HepG2 (cell line): ENCODE measurements around the gene JPH4. TPM values are rescaled to one million over a fixed set of nuclear protein-coding genes. Genes with fewer than 3 reads are reported as not detected.

Experiments
- CBX1 ChIP-seq: IDR thresholded peaks from one replicate; pipeline ENCODE4 v1.6.1; 2016; ENCODE audit warnings: antibody characterized with exemption, low read depth
- CHD2 ChIP-seq: IDR thresholded peaks from 2 replicates; pipeline ENCODE4 v1.6.1; 2011; ENCODE audit warnings: low read depth, low read length, improper control_type of control experiment
- HMG20A ChIP-seq: IDR thresholded peaks from 2 replicates; pipeline ENCODE4 v1.6.1; 2016; ENCODE audit warnings: borderline replicate concordance
- HNF4G ChIP-seq, 2 experiments: sonication (generic) in 1 of 2; formaldehyde crosslinking in 1 of 2; IDR thresholded peaks; 2 replicates each; pipeline versions ENCODE4 v1.4.0 to v1.6.1; 2011 to 2020; ENCODE audit warnings: borderline replicate concordance in 2 of 2, low read depth in 2 of 2, mild to moderate bottlenecking in 2 of 2, low read length in 1 of 2, missing genetic modification reagents in 1 of 2, moderate library complexity in 1 of 2
- KLF12 ChIP-seq: sonication (generic); formaldehyde crosslinking; IDR thresholded peaks from 2 replicates; pipeline ENCODE4 v1.4.0; 2020; ENCODE audit warnings: missing genetic modification reagents, borderline replicate concordance
- MED13 ChIP-seq: sonication (generic); formaldehyde crosslinking; IDR thresholded peaks from 2 replicates; pipeline ENCODE4 v1.5.0; 2020; ENCODE audit warnings: missing genetic modification reagents
- MIER2 ChIP-seq: IDR thresholded peaks from 2 replicates; pipeline ENCODE4 v1.6.1; 2016; ENCODE audit warnings: missing biosample characterization, missing genetic modification reagents
- MTA1 ChIP-seq: sonication (generic); formaldehyde crosslinking; IDR thresholded peaks from 2 replicates; pipeline ENCODE4 v1.4.0; 2020; ENCODE audit warnings: missing genetic modification reagents, mild to moderate bottlenecking, borderline replicate concordance
- MTF2 ChIP-seq: sonication (generic); formaldehyde crosslinking; IDR thresholded peaks from 2 replicates; pipeline ENCODE4 v1.5.0; 2020; ENCODE audit warnings: missing genetic modification reagents, borderline replicate concordance
- ZNF317 ChIP-seq: sonication (generic); formaldehyde crosslinking; IDR thresholded peaks from 2 replicates; pipeline ENCODE4 v1.5.0; 2020; ENCODE audit warnings: mild to moderate bottlenecking, missing genetic modification reagents
- ZNF547 ChIP-seq: sonication (generic); formaldehyde crosslinking; IDR thresholded peaks from 2 replicates; pipeline ENCODE4 v1.5.1; 2020; ENCODE audit warnings: mild to moderate bottlenecking, missing genetic modification reagents
- ZNF761 ChIP-seq: sonication (generic); formaldehyde crosslinking; conservative IDR thresholded peaks from 2 replicates; pipeline ENCODE4 v1.4.0; 2020; ENCODE audit warnings: mild to moderate bottlenecking, missing genetic modification reagents
- ZNF788 ChIP-seq: sonication (generic); formaldehyde crosslinking; IDR thresholded peaks from 2 replicates; pipeline ENCODE4 v1.5.0; 2020; ENCODE audit warnings: mild to moderate bottlenecking, missing genetic modification reagents, borderline replicate concordance
- ZSCAN31 ChIP-seq: sonication (generic); formaldehyde crosslinking; IDR thresholded peaks from 2 replicates; pipeline ENCODE4 v1.5.0; 2020; ENCODE audit warnings: low read depth, mild to moderate bottlenecking, missing genetic modification reagents
- polyA plus RNA-seq, 8 experiments: library from polyadenylated mRNA; depleted of rRNA in 3 of 8; stranded (reverse) in 7 of 8; unstranded in 1 of 8; fragments of >200 nt; fragmentation: Illumina TruSeq in 4 of 8; extraction: Trizol in 4 of 8; gene quantifications; 2 replicates each; pipeline versions ENCODE4 v1.2.1 to v1.2.3, GENCODE V29; 2011 to 2016; ENCODE audit warnings: low read depth in 4 of 8, missing spikeins in 1 of 8, mixed read lengths in 1 of 8; ENCODE audit not compliant: insufficient read depth in 1 of 8
- total RNA-seq, 5 experiments: library from RNA; depleted of rRNA; stranded (reverse); fragments of >200 nt; fragmentation: Illumina TruSeq; extraction: Trizol; gene quantifications; 2 replicates each; pipeline ENCODE4 v1.2.3, GENCODE V29; 2016; ENCODE audit warnings: low read depth in 1 of 5
- TF ChIP-seq, protein P1 (sequence below): sonication (generic); formaldehyde crosslinking; IDR thresholded peaks from 2 replicates; pipeline ENCODE4 v1.4.0; 2020; ENCODE audit warnings: mild to moderate bottlenecking, low read depth, missing genetic modification reagents
- TF ChIP-seq, protein P2 (sequence below): IDR thresholded peaks from 2 replicates; pipeline ENCODE4 v1.6.1; 2016; ENCODE audit warnings: missing compliant biosample characterization, missing genetic modification reagents, borderline replicate concordance
- TF ChIP-seq, protein P3 (sequence below): IDR thresholded peaks from 2 replicates; pipeline ENCODE4 v1.6.1; 2016
- TF ChIP-seq, protein P4 (sequence below): sonication (generic); formaldehyde crosslinking; IDR thresholded peaks from 2 replicates; pipeline ENCODE4 v1.5.0; 2020; ENCODE audit warnings: mild to moderate bottlenecking, low read depth, missing genetic modification reagents, borderline replicate concordance
- TF ChIP-seq, protein P5 (sequence below): conservative IDR thresholded peaks from 2 replicates; pipeline ENCODE4 v1.6.1; 2018; ENCODE audit warnings: missing genetic modification reagents
- TF ChIP-seq, protein P6 (sequence below): fragments of 450-650 bp; IDR thresholded peaks from 2 replicates; pipeline ENCODE4 v1.6.1; 2017

JPH4 gene
- total and polyA plus RNA-seq, 2 of the 13 experiments (the other 11 are each of a cell fraction or from before 2014, with no cell fraction given): 0.08 to 0.22 TPM

DNA sequence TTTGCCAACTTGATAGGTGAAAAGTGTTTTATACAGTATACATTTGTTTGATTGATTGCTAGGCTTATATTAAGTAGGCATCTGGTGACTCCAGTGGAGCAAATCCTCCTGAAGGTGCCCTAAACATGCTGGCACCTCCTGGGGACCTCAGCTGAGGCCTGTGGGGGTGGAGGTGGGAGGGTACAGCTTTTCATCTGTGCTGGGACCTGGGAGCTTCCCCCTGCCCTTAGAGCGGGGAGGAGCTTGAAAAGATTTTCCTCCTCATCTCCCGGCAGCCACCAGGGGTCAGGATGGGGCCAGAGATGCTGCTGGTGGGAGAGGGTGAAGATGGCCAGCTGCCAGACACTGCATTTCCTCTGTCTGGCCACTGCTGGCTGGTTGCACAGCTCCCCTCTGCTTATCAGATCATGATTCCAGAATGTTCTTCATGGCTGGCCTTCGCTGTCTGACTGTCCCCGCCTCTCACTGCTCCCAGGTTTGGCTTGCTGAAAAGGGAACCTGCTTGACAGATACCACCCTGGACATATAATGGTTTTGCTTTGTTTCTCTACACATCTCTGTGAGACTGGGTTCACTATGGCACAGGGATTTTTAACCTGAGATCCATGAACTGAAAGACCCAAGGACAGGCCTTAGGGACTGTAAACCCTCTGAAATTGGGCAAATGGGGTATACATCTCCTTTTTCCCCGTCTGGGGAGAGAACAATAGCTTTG lies 10.5 kb upstream of the JPH4 start (continued):
- TF ChIP-seq, protein P1, sequence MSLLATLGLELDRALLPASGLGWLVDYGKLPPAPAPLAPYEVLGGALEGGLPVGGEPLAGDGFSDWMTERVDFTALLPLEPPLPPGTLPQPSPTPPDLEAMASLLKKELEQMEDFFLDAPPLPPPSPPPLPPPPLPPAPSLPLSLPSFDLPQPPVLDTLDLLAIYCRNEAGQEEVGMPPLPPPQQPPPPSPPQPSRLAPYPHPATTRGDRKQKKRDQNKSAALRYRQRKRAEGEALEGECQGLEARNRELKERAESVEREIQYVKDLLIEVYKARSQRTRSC: peak; percentile 96; the same call in 1 of the 2 replicates
- TF ChIP-seq ZNF317 (CRISPR knock-in tag) (peak; percentile 92), CBX1 (peak; percentile 99), ZSCAN31 (CRISPR knock-in tag) (peak; percentile 91), KLF12 (peak; percentile 72; the same call in 1 of the 2 replicates), ZNF547 (peak; percentile 89), MED13 (peak; percentile 62; the same call in 1 of the 2 replicates), CHD2 (peak; percentile 54; the same call in 1 of the 2 replicates), MTA1 (CRISPR knock-in tag) (peak; percentile 98), ZNF761 (CRISPR knock-in tag) (peak; percentile 97), MIER2 (CRISPR knock-in tag) (peak; percentile 90), MTF2 (CRISPR knock-in tag) (peak; percentile 95; the same call in 1 of the 2 replicates), HNF4G (IDR thresholded peaks at IDR 0.05; ENCODE audit: borderline replicate concordance, low read depth, low read length) (peak; percentile 21; the same call in 1 of the 2 replicates), HNF4G (CRISPR knock-in tag; IDR thresholded peaks at IDR 0.05; ENCODE audit: borderline replicate concordance, low read depth) (peak; percentile 89), HMG20A (peak; percentile 70), ZNF788 (peak; percentile 98)
- TF ChIP-seq, protein P2, sequence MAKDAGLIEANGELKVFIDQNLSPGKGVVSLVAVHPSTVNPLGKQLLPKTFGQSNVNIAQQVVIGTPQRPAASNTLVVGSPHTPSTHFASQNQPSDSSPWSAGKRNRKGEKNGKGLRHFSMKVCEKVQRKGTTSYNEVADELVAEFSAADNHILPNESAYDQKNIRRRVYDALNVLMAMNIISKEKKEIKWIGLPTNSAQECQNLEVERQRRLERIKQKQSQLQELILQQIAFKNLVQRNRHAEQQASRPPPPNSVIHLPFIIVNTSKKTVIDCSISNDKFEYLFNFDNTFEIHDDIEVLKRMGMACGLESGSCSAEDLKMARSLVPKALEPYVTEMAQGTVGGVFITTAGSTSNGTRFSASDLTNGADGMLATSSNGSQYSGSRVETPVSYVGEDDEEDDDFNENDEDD (CRISPR knock-in tag): peak; percentile 90; the same call in 1 of the 2 replicates
- TF ChIP-seq, protein P3, sequence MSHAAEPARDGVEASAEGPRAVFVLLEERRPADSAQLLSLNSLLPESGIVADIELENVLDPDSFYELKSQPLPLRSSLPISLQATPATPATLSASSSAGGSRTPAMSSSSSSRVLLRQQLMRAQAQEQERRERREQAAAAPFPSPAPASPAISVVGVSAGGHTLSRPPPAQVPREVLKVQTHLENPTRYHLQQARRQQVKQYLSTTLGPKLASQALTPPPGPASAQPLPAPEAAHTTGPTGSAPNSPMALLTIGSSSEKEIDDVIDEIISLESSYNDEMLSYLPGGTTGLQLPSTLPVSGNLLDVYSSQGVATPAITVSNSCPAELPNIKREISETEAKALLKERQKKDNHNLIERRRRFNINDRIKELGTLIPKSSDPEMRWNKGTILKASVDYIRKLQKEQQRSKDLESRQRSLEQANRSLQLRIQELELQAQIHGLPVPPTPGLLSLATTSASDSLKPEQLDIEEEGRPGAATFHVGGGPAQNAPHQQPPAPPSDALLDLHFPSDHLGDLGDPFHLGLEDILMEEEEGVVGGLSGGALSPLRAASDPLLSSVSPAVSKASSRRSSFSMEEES (CRISPR knock-in tag): peak; percentile 83
- TF ChIP-seq, protein P4, sequence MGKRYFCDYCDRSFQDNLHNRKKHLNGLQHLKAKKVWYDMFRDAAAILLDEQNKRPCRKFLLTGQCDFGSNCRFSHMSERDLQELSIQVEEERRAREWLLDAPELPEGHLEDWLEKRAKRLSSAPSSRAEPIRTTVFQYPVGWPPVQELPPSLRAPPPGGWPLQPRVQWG (CRISPR knock-in tag): no peak
- TF ChIP-seq, protein P5, sequence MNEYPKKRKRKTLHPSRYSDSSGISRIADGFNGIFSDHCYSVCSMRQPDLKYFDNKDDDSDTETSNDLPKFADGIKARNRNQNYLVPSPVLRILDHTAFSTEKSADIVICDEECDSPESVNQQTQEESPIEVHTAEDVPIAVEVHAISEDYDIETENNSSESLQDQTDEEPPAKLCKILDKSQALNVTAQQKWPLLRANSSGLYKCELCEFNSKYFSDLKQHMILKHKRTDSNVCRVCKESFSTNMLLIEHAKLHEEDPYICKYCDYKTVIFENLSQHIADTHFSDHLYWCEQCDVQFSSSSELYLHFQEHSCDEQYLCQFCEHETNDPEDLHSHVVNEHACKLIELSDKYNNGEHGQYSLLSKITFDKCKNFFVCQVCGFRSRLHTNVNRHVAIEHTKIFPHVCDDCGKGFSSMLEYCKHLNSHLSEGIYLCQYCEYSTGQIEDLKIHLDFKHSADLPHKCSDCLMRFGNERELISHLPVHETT: peak; percentile 32; the same call in 1 of the 2 replicates
- TF ChIP-seq, protein P6, sequence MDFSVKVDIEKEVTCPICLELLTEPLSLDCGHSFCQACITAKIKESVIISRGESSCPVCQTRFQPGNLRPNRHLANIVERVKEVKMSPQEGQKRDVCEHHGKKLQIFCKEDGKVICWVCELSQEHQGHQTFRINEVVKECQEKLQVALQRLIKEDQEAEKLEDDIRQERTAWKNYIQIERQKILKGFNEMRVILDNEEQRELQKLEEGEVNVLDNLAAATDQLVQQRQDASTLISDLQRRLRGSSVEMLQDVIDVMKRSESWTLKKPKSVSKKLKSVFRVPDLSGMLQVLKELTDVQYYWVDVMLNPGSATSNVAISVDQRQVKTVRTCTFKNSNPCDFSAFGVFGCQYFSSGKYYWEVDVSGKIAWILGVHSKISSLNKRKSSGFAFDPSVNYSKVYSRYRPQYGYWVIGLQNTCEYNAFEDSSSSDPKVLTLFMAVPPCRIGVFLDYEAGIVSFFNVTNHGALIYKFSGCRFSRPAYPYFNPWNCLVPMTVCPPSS: no peak
